GM23338 (cell line): ENCODE measurements around the gene PRSS57. TPM values are rescaled to one million over a fixed set of nuclear protein-coding genes. Genes with fewer than 3 reads are reported as not detected.

Experiments
- ATAC-seq: fragments of 200-7000 bp; cut with Tn5 transposase; 3 replicates; pipeline ENCODE4 v1.9.1; 2020
- DNase-seq: peaks from one replicate; pipeline ENCODE4 v3.0.0-alpha.2; 2015; ENCODE audit warnings: low spot score
- H2AFZ ChIP-seq: fragments of 200-600 bp; sonication (generic); 2 replicates; pipeline ENCODE4 v1.8.0; 2016; ENCODE audit warnings: antibody characterized with exemption, mild to moderate bottlenecking, moderate library complexity
- H3F3A ChIP-seq: fragments of 200-600 bp; sonication (generic); replicated peaks from 2 replicates; pipeline ENCODE4 v1.8.0; 2017; ENCODE audit warnings: antibody characterized with exemption, mixed run types, low read depth
- H3K27ac ChIP-seq: fragments of 200-600 bp; sonication (generic); 2 replicates; pipeline ENCODE4 v1.6.1; 2016; ENCODE audit warnings: low read depth
- H3K27me3 ChIP-seq: fragments of 200-600 bp; sonication (generic); 2 replicates; pipeline ENCODE4 v1.8.0; 2016; ENCODE audit warnings: mild to moderate bottlenecking, mixed run types, moderate library complexity; ENCODE audit not compliant: insufficient read depth
- H3K36me3 ChIP-seq: fragments of 200-600 bp; sonication (generic); 2 replicates; pipeline ENCODE4 v1.8.0; 2016; ENCODE audit warnings: mild to moderate bottlenecking; ENCODE audit not compliant: insufficient read depth
- H3K4me1 ChIP-seq: fragments of 200-600 bp; sonication (generic); 2 replicates; pipeline ENCODE4 v1.8.0; 2016; ENCODE audit warnings: mild to moderate bottlenecking, moderate library complexity; ENCODE audit not compliant: insufficient read depth
- H3K4me2 ChIP-seq: fragments of 200-600 bp; sonication (generic); 2 replicates; pipeline ENCODE4 v1.7.1; 2017; ENCODE audit warnings: mixed run types
- H3K4me3 ChIP-seq: fragments of 200-600 bp; sonication (generic); 2 replicates; pipeline ENCODE4 v1.6.1; 2016; ENCODE audit warnings: mixed run types
- H3K79me2 ChIP-seq: fragments of 200-600 bp; sonication (generic); replicated peaks from 2 replicates; pipeline ENCODE4 v1.8.0; 2017; ENCODE audit warnings: mild to moderate bottlenecking; ENCODE audit not compliant: insufficient read depth
- H3K9me2 ChIP-seq: fragments of 200-600 bp; sonication (generic); 2 replicates; pipeline ENCODE4 v1.8.0; 2017; ENCODE audit not compliant: insufficient read depth
- H4K20me1 ChIP-seq: fragments of 200-600 bp; sonication (generic); replicated peaks from 2 replicates; pipeline ENCODE4 v1.8.0; 2017; ENCODE audit warnings: mild to moderate bottlenecking; ENCODE audit not compliant: insufficient read depth
- H3K27ac Mint-ChIP-seq: 2 replicates; pipeline ENCODE4 v1.8.0; 2020; ENCODE audit warnings: inconsistent platforms, mild to moderate bottlenecking, moderate library complexity, mixed read lengths
- H3K27me3 Mint-ChIP-seq: 3 replicates; pipeline ENCODE4 v1.8.0; 2022; ENCODE audit warnings: low read depth, mild to moderate bottlenecking, moderate library complexity, mixed read lengths, inconsistent platforms; ENCODE audit not compliant: insufficient read depth, poor library complexity
- H3K36me3 Mint-ChIP-seq: 3 replicates; pipeline ENCODE4 v1.8.0; 2021; ENCODE audit warnings: low read depth, mild to moderate bottlenecking, inconsistent platforms, moderate library complexity, mixed read lengths
- H3K4me1 Mint-ChIP-seq: 3 replicates; pipeline ENCODE4 v1.8.0; 2020; ENCODE audit warnings: mild to moderate bottlenecking, inconsistent platforms, mixed read lengths
- H3K4me3 Mint-ChIP-seq: 3 replicates; pipeline ENCODE4 v1.8.0; 2021; ENCODE audit warnings: moderate library complexity, mild to moderate bottlenecking, inconsistent platforms, mixed read lengths
- H3K9me3 Mint-ChIP-seq: 3 replicates; pipeline ENCODE4 v1.8.0; 2020; ENCODE audit warnings: moderate library complexity, mild to moderate bottlenecking, inconsistent platforms, mixed read lengths
- CREB1 ChIP-seq: fragments of 250-450 bp; sonication (Bioruptor Pico); IDR thresholded peaks from 2 replicates; pipeline ENCODE4 v1.5.0; 2020; ENCODE audit warnings: low read depth, mild to moderate bottlenecking, moderate library complexity
- ETS1 ChIP-seq: IDR thresholded peaks from 2 replicates; pipeline ENCODE4 v1.6.1; 2016; ENCODE audit warnings: antibody characterized with exemption
- EZH2 ChIP-seq: fragments of 200-600 bp; sonication (generic); IDR thresholded peaks from one replicate; pipeline ENCODE4 v1.8.0; 2017; ENCODE audit warnings: antibody characterized with exemption, mild to moderate bottlenecking, low read depth; ENCODE audit not compliant: unreplicated experiment
- EZH2phosphoT487 ChIP-seq: fragments of 200-600 bp; sonication (generic); IDR thresholded peaks from one replicate; pipeline ENCODE4 v1.8.1; 2018; ENCODE audit warnings: antibody characterized with exemption; ENCODE audit not compliant: unreplicated experiment
- JUNB ChIP-seq: IDR thresholded peaks from one replicate; pipeline ENCODE4 v1.6.1; 2016; ENCODE audit warnings: antibody characterized with exemption; ENCODE audit not compliant: unreplicated experiment
- REST ChIP-seq: IDR thresholded peaks from one replicate; pipeline ENCODE4 v1.6.1; 2018; ENCODE audit warnings: antibody characterized with exemption; ENCODE audit not compliant: unreplicated experiment
- ZNF114 ChIP-seq: fragments of 250-450 bp; sonication (Bioruptor Pico); IDR thresholded peaks from 2 replicates; pipeline ENCODE4 v1.5.0; 2020; ENCODE audit warnings: mild to moderate bottlenecking, moderate library complexity
- ZNF331 ChIP-seq: fragments of 250-450 bp; sonication (Bioruptor Pico); IDR thresholded peaks from 2 replicates; pipeline ENCODE4 v1.5.0; 2020; ENCODE audit warnings: low read depth, mild to moderate bottlenecking, moderate library complexity
- ZNF462 ChIP-seq: fragments of 250-450 bp; sonication (Bioruptor Pico); IDR thresholded peaks from 2 replicates; pipeline ENCODE4 v1.5.0; 2020; ENCODE audit warnings: mild to moderate bottlenecking, moderate library complexity
- polyA plus RNA-seq: library from polyadenylated mRNA; unstranded; fragments of >200 nt; fragmentation: Nextera tagmentation; extraction: Ambion mirVana; gene quantifications from 2 replicates; pipeline ENCODE4 v1.2.1, GENCODE V29; 2016
- total RNA-seq: library from RNA; depleted of rRNA; stranded (reverse); fragments of >200 nt; shearing (Covaris generic); gene quantifications from 2 replicates; pipeline ENCODE4 v1.2.3, GENCODE V29; 2014

Gene PRSS57
- total and polyA plus RNA-seq, 2 experiments from 2014 or later = 0.34 TPM; not detected in 1

- Histone ChIP-seq H3K79me2 (no peaks in the 10 kb centered on the region), H3K4me2 (no peak overlapping the region), H4K20me1 (no peaks in the 10 kb centered on the region; the same call in 1 of the 2 replicates), H3K36me3 (no peaks in the 10 kb centered on the region), H2AFZ (no peak overlapping the region), H3K27me3 (no peaks in the 10 kb centered on the region), H3K4me3 (no peak overlapping the region), H3K9me2 (no peaks in the 10 kb centered on the region), H3K27ac (no peak overlapping the region), H3K4me1 (no peaks in the 10 kb centered on the region), H3F3A (0 out of 2 replicates have a peak, but pooled peaks cover 3% of the 10 kb centered on the region)
- Mint-ChIP-seq H3K4me1 (no peaks in the 10 kb centered on the region), H3K9me3 (peaks cover 26% of the 10 kb centered on the region; the same call in 2 of the 3 replicates), H3K27me3 (peaks cover 15% of the 10 kb centered on the region), H3K27ac (no peak overlapping the region), H3K36me3 (no peaks in the 10 kb centered on the region; the same call in 1 of the 3 replicates), H3K4me3 (no peak overlapping the region)
- DNase-seq = no peak
- TF ChIP-seq REST (no peak), CREB1 (no peak), EZH2 (no peak), ETS1 (no peak), ZNF331 (no peak), ZNF462 (CRISPR knock-in tag) (no peak), ZNF114 (no peak), JUNB (no peak), EZH2phosphoT487 (no peak)
- ATAC-seq = no peak
These were observed 47.4 kb upstream of the PRSS57 start for GRCh38 chr19:742540-743075.
